CD8-positive, alpha-beta memory T cell (primary cell): ENCODE data around the gene NCOA3. TPM values are rescaled to one million over a fixed set of nuclear protein-coding genes. Genes with fewer than 3 reads are reported as not detected.
A peak's percentile ranks its signal among the peaks of the same experiment; 100 is the strongest.

ENCODE experiments used
- CTCF ChIA-PET: fragments of 350-600 bp; sonication (Branson Sonifier 250); formaldehyde crosslinking; loops from one replicate; lab custom pipeline; 2021; ENCODE audit warnings: antibody characterized with exemption; lab: Charles Lee
- POLR2A ChIA-PET: fragments of 350-600 bp; sonication (Branson Sonifier 250); formaldehyde crosslinking; loops from one replicate; lab custom pipeline; 2021; ENCODE audit warnings: antibody characterized with exemption; lab: Charles Lee
- DNase-seq, 5 donors: peaks; one replicate each; pipeline versions ENCODE4 v3.0.0 to v3.0.0-alpha.2; 2020 to 2022; ENCODE audit warnings: mixed read lengths in 1 of 5
- H3K27ac ChIP-seq: one replicate; pipeline ENCODE4 v1.7.0; 2013; ENCODE audit warnings: low read depth, mild to moderate bottlenecking, low read length, moderate library complexity
- H3K27me3 ChIP-seq: 2 replicates; pipeline ENCODE4 v1.7.0; 2013; ENCODE audit warnings: low read length, mild to moderate bottlenecking; ENCODE audit not compliant: insufficient read depth, poor library complexity, severe bottlenecking
- H3K36me3 ChIP-seq: 2 replicates; pipeline ENCODE4 v1.7.0; 2013; ENCODE audit warnings: mild to moderate bottlenecking, low read length, moderate library complexity; ENCODE audit not compliant: insufficient read depth
- H3K4me1 ChIP-seq: 2 replicates; pipeline ENCODE4 v1.7.0; 2013; ENCODE audit warnings: mild to moderate bottlenecking, low read length, moderate library complexity; ENCODE audit not compliant: insufficient read depth
- H3K4me3 ChIP-seq: 2 replicates; pipeline ENCODE4 v1.7.0; 2013; ENCODE audit warnings: mild to moderate bottlenecking, low read length
- H3K9me3 ChIP-seq: 2 replicates; pipeline ENCODE4 v1.7.0; 2013; ENCODE audit warnings: mild to moderate bottlenecking, low read length
- H3K27ac Mint-ChIP-seq, 8 donors: one replicate each; pipeline ENCODE4 v1.8.0; 2020 to 2021; ENCODE audit warnings: mixed read lengths in 8 of 8, mild to moderate bottlenecking in 6 of 8, inconsistent platforms in 3 of 8, moderate library complexity in 3 of 8
- H3K27me3 Mint-ChIP-seq, 2 donors: one replicate each; pipeline ENCODE4 v1.8.0; 2020 to 2021; ENCODE audit warnings: mixed read lengths in 2 of 2, mild to moderate bottlenecking in 1 of 2, moderate library complexity in 1 of 2
- H3K36me3 Mint-ChIP-seq, 3 donors: one replicate each; pipeline ENCODE4 v1.8.0; 2020 to 2021; ENCODE audit warnings: mixed read lengths in 3 of 3, inconsistent platforms in 1 of 3, mild to moderate bottlenecking in 1 of 3
- H3K4me1 Mint-ChIP-seq, 3 donors: one replicate each; pipeline ENCODE4 v1.8.0; 2020 to 2021; ENCODE audit warnings: mixed read lengths in 3 of 3, inconsistent platforms in 1 of 3, mild to moderate bottlenecking in 1 of 3
- H3K4me3 Mint-ChIP-seq, 7 donors: one replicate each; pipeline ENCODE4 v1.8.0; 2020 to 2021; ENCODE audit warnings: mixed read lengths in 7 of 7, mild to moderate bottlenecking in 6 of 7, moderate library complexity in 4 of 7, inconsistent platforms in 2 of 7
- H3K9me3 Mint-ChIP-seq, 5 donors: one replicate each; pipeline ENCODE4 v1.8.0; 2020 to 2022; ENCODE audit warnings: mixed read lengths in 5 of 5, mild to moderate bottlenecking in 3 of 5, moderate library complexity in 2 of 5, inconsistent platforms in 1 of 5
- polyA plus RNA-seq: library from polyadenylated mRNA; unstranded; fragments of 300-500 nt; fragmentation: Illumina TruSeq; gene quantifications from one replicate; pipeline ENCODE4 v1.2.3, GENCODE V29; 2021
- total RNA-seq, 2 experiments: library from RNA; stranded (reverse); gene quantifications; one replicate each; pipeline ENCODE4 v1.2.3, GENCODE V29; 2021

The NCOA3 gene
- total and polyA plus RNA-seq, 3 experiments from 2014 or later = 23.8 to 93.8 (median 92.4) TPM

- Histone ChIP-seq H3K4me3 (no peak overlapping the region), H3K27ac (no peak overlapping the region), H3K9me3 (no peaks in the 10 kb centered on the region), H3K27me3 (no peaks in the 10 kb centered on the region), H3K36me3 (peaks cover 3% of the 10 kb centered on the region), H3K4me1 (peaks cover 7% of the 10 kb centered on the region)
- Mint-ChIP-seq H3K27me3 (no peaks in the 10 kb centered on the region), H3K27ac (peak overlapping the region in 3 of 8 donors; percentile 33 to 63 (median 63)), H3K36me3 (peaks cover 0 to 52% (median 6%) of the 10 kb centered on the region in 3 donors), H3K9me3 (no peaks in the 10 kb centered on the region), H3K4me1 (peaks cover 3 to 7% (median 6%) of the 10 kb centered on the region in 3 donors), H3K4me3 (no peak overlapping the region)
- DNase-seq = no peak
- POLR2A ChIA-PET = no interaction called here
- CTCF ChIA-PET = interaction anchor here (1.3 kb wide), 1 partner anchor 960 kb away, joined by 8 read pairs; no protein-coding TSS in a partner anchor
Measured at GRCh38 chr20:47659904-47660601, 158.4 kb downstream of the NCOA3 start.

DNA sequence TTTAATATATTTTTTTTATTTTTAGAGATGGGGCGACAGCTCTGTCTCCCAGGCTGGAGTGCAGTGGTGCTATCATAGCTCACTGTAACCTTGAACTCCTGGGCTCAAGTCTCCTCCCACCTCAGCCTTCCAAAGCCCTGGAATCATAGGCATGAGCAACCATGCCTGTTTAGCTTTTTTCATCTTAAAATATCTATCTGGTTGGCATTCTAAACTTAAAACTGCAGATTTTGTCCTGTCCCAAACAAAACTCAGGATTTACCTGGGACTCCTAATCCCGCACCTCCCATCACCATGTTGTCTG is 158.9 kb downstream of the NCOA3 start:
- H3K27ac ChIP-seq = no peak overlapping the region
- no peak for DNase-seq
- no peak overlapping the region for H3K4me3 ChIP-seq
- H3K27ac Mint-ChIP-seq = peak overlapping the region in 4 of 8 donors; percentile 5 to 74 (median 44)
- CTCF ChIA-PET = interaction anchor here (1.3 kb wide), 1 partner anchor 960 kb away, joined by 8 read pairs; no protein-coding TSS in a partner anchor
- peaks cover 0 to 48% (median 6%) of the 10 kb centered on the region in 3 donors for H3K36me3 Mint-ChIP-seq
- peaks cover 7% of the 10 kb centered on the region for H3K4me1 ChIP-seq
- POLR2A ChIA-PET = no interaction called here
- no peaks in the 10 kb centered on the region for H3K9me3 ChIP-seq
- H3K27me3 Mint-ChIP-seq = no peaks in the 10 kb centered on the region
- no peaks in the 10 kb centered on the region for H3K36me3 ChIP-seq
- H3K4me1 Mint-ChIP-seq = peaks cover 3 to 7% (median 6%) of the 10 kb centered on the region in 3 donors
- no peaks in the 10 kb centered on the region for H3K9me3 Mint-ChIP-seq
- H3K27me3 ChIP-seq = no peaks in the 10 kb centered on the region
- H3K4me3 Mint-ChIP-seq = no peak overlapping the region

DNA sequence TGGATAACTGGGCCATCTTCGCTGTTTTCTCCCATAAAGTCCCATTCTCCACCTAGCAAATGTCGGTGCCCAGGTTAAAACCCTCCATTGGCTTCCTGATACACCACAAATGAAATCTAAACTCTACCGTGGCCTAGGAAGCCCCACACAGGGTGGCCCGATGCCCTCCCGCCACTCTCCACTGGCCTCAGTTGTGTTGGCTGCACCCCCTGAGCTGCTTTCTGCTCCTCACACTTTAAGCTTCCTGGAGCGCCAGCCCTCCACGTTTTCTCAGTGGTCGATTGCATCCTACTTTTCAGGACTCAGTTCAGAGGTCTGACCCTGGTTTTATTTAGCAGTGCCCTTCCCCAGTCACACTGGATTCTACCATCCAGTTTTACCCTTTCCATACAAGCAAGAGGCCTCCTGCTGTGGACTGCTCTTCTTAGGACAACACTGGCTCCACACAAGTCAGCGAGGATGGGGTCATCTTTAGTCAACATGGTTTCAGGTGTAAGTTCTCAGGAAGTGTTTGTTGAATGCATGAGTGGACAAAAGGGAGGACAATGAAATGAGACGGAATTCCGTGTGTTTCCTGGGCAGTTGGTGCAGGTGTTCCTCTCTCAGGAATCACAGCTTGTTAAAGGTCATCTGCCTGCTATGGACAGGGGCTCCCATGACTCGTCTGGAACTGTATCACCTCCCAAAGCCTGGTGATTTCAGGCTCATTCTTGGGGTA is 159.5 kb downstream of the NCOA3 start:
- H3K4me1 ChIP-seq = peaks cover 7% of the 10 kb centered on the region
- no peaks in the 10 kb centered on the region for H3K36me3 ChIP-seq
- no peak for DNase-seq
- H3K4me1 Mint-ChIP-seq = peaks cover 3 to 7% (median 6%) of the 10 kb centered on the region in 3 donors
- ChIA-PET POLR2A (no interaction called here), CTCF (interaction anchor here (1.3 kb wide), 1 partner anchor 959 kb away, joined by 8 read pairs; no protein-coding TSS in a partner anchor)
- no peak overlapping the region for H3K4me3 Mint-ChIP-seq
- no peaks in the 10 kb centered on the region for H3K27me3 Mint-ChIP-seq
- H3K9me3 Mint-ChIP-seq = no peaks in the 10 kb centered on the region
- no peaks in the 10 kb centered on the region for H3K27me3 ChIP-seq
- H3K36me3 Mint-ChIP-seq = peaks cover 0 to 45% (median 6%) of the 10 kb centered on the region in 3 donors
- no peaks in the 10 kb centered on the region for H3K9me3 ChIP-seq
- H3K4me3 ChIP-seq = no peak overlapping the region
- peak overlapping the region in 5 of 8 donors; percentile 5 to 94 (median 55) for H3K27ac Mint-ChIP-seq
- H3K27ac ChIP-seq = no peak overlapping the region

- H3K36me3 ChIP-seq = no peaks in the 10 kb centered on the region
- no peaks in the 10 kb centered on the region for H3K9me3 ChIP-seq
- no peak overlapping the region for H3K4me3 Mint-ChIP-seq
- H3K27me3 Mint-ChIP-seq = no peaks in the 10 kb centered on the region
- ChIA-PET POLR2A (no interaction called here), CTCF (no interaction called here)
- H3K27ac Mint-ChIP-seq = peak overlapping the region in 1 of 8 donors; percentile 20
- H3K4me1 Mint-ChIP-seq = peaks cover 3 to 7% (median 6%) of the 10 kb centered on the region in 3 donors
- no peak for DNase-seq
- H3K27me3 ChIP-seq = no peaks in the 10 kb centered on the region
- H3K9me3 Mint-ChIP-seq = no peaks in the 10 kb centered on the region
- peaks cover 0 to 40% (median 6%) of the 10 kb centered on the region in 3 donors for H3K36me3 Mint-ChIP-seq
- H3K4me3 ChIP-seq = no peak overlapping the region
- H3K27ac ChIP-seq = no peak overlapping the region
- peaks cover 7% of the 10 kb centered on the region for H3K4me1 ChIP-seq
Measured at GRCh38 chr20:47661714-47662113, 160.0 kb downstream of the NCOA3 start.

- ChIA-PET CTCF (interaction anchor here (1.3 to 2.1 kb wide), 6 partner anchors 10 to 958 kb away, joined by 3 to 16 read pairs (median 6); no protein-coding TSS in a partner anchor), POLR2A (no interaction called here)
Measured at GRCh38 chr20:47662483-47663353, 161.0 kb downstream of the NCOA3 start.

DNA sequence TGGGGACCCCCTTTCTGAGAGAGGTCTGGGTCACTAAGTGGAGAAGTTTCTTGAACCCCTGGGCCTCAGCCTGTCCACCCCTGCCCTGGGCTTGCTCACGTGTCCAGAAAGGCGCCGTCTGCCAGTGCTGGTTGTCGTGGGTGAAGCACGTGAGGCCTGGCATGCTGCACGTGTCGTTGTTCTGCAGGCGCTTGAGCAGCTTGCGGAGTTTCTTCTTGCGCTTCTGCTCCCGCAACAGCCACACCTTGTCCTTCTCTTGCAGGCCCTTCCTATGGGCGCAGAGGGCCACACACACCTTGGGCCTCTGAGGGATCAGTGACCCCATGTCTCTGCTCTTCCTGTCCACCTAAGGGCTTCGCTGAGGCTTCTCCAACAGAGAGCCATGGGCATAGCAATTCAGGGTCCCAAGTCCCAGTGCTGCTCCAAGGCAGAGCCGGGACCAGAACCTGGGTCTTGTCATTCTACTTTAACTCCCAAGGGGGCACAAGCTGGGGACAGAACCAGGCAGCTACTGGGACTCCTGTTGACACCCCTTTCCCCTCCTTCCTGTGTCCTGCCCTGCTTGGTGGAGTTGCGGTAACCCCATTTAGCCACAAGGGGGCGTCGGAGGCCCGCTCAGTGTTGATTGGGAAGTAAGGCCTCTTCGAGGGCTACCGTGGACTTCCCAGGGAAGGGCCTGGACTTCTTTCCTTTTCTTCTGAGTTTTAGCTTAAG is 161.8 kb downstream of the NCOA3 start:
- H3K9me3 Mint-ChIP-seq = no peaks in the 10 kb centered on the region
- no peak overlapping the region for H3K4me3 ChIP-seq
- no peaks in the 10 kb centered on the region for H3K9me3 ChIP-seq
- H3K4me1 Mint-ChIP-seq = peaks cover 3 to 7% (median 6%) of the 10 kb centered on the region in 3 donors
- peak; percentile 56 to 79 (median 59) for DNase-seq
- no peaks in the 10 kb centered on the region for H3K27me3 Mint-ChIP-seq
- no peaks in the 10 kb centered on the region for H3K36me3 ChIP-seq
- CTCF ChIA-PET = interaction anchor here (0.6 to 2.1 kb wide), 12 partner anchors 9 to 957 kb away, joined by 3 to 16 read pairs (median 4); partner anchors contain the start of gene NCOA3
- no peaks in the 10 kb centered on the region for H3K27me3 ChIP-seq
- POLR2A ChIA-PET = no interaction called here
- peaks cover 0 to 23% (median 0%) of the 10 kb centered on the region in 3 donors for H3K36me3 Mint-ChIP-seq
- no peak overlapping the region for H3K27ac ChIP-seq
- peaks cover 7% of the 10 kb centered on the region for H3K4me1 ChIP-seq
- no peak overlapping the region for H3K4me3 Mint-ChIP-seq
- H3K27ac Mint-ChIP-seq = peak overlapping the region in 4 of 8 donors; percentile 3 to 70 (median 18)

More at GRCh38 chr20:47662483-47663353, 161.0 kb downstream of the NCOA3 start:
- Mint-ChIP-seq H3K9me3 (no peaks in the 10 kb centered on the region), H3K27me3 (no peaks in the 10 kb centered on the region), H3K4me3 (peak overlapping the region in 1 of 7 donors; percentile 6), H3K36me3 (peaks cover 0 to 30% (median 6%) of the 10 kb centered on the region in 3 donors), H3K27ac (peak overlapping the region in 1 of 8 donors; percentile 63), H3K4me1 (peaks cover 3 to 7% (median 6%) of the 10 kb centered on the region in 3 donors)
- no peak overlapping the region for H3K27ac ChIP-seq
- no peaks in the 10 kb centered on the region for H3K27me3 ChIP-seq
- peaks cover 7% of the 10 kb centered on the region for H3K4me1 ChIP-seq
- no peaks in the 10 kb centered on the region for H3K9me3 ChIP-seq
- no peaks in the 10 kb centered on the region for H3K36me3 ChIP-seq
- no peak overlapping the region for H3K4me3 ChIP-seq
- no peak for DNase-seq

DNA sequence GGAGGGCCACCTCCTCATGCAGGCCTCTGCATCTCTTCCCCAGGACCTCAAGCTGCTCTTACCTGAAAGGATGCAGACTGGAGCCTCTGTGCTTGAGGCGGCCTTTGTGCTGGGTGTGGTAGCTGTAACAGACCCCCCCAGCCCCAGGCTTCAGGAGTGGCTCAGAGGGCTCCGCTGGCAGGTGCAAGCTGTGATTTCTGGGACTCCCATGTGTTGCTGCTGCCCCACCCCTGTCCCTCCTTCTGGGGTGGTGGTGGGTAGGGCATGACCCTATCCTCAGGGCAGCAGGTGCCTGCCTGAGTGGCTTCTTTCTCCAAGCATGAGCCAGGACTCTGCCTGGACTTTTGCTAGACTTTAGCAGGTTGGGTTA is 162.4 kb downstream of the NCOA3 start:
- Mint-ChIP-seq H3K27ac (peak overlapping the region in 3 of 8 donors; percentile 3 to 18 (median 18)), H3K4me1 (peaks cover 3 to 7% (median 6%) of the 10 kb centered on the region in 3 donors), H3K27me3 (peaks cover 2 to 3% of the 10 kb centered on the region in 2 donors), H3K36me3 (peaks cover 0 to 20% (median 0%) of the 10 kb centered on the region in 3 donors), H3K9me3 (no peaks in the 10 kb centered on the region), H3K4me3 (no peak overlapping the region)
- DNase-seq = peak in 1 of 5 donors; percentile 28
- Histone ChIP-seq H3K36me3 (no peaks in the 10 kb centered on the region), H3K4me3 (no peak overlapping the region), H3K9me3 (no peaks in the 10 kb centered on the region), H3K27me3 (no peaks in the 10 kb centered on the region), H3K4me1 (peaks cover 7% of the 10 kb centered on the region), H3K27ac (no peak overlapping the region)
- ChIA-PET CTCF (interaction anchor here (0.7 to 2.1 kb wide), 10 partner anchors 8 to 957 kb away, joined by 3 to 16 read pairs (median 4); partner anchors contain the start of gene NCOA3), POLR2A (no interaction called here)
